ENCODE results near the gene CTSF. TPM values are rescaled to one million over a fixed set of nuclear protein-coding genes. Genes with fewer than 3 reads are reported as not detected.
A peak's percentile ranks its signal among the peaks of the same experiment; 100 is the strongest.
"Not testable (repeated sequence)": the region's sequence is repeated elsewhere in the genome, so short reads cannot be mapped to it uniquely, and the experiment has no call there.

Gene CTSF
- total RNA-seq, 1 experiment from 2014 or later = 11.8 TPM

- peaks cover 18% of the 10 kb centered on the region for H3K4me1 Mint-ChIP-seq (ENCODE audit: insufficient read depth, unreplicated experiment)
- H3K27me3 Mint-ChIP-seq (ENCODE audit: insufficient read depth, unreplicated experiment) = no peaks in the 10 kb centered on the region
- no peak for TF ChIP-seq CTCF (IDR thresholded peaks at IDR 0.05; ENCODE audit: unreplicated experiment)
- CTCF ChIA-PET = interaction anchor here (0.6 to 1.1 kb wide), 4 partner anchors 13 to 221 kb away, joined by 3 to 5 read pairs (median 3); no protein-coding TSS in a partner anchor
- POLR2A ChIA-PET = interaction anchor here (0.6 to 3.7 kb wide), 11 partner anchors 10 to 413 kb away, joined by 3 to 48 read pairs (median 4); partner anchors contain the start of genes ACTN3, RBM14, RBM4 and RBM4B
- H3K27ac Mint-ChIP-seq (ENCODE audit: low read depth, unreplicated experiment) = peak overlapping the region; percentile 90
- H3K36me3 Mint-ChIP-seq (ENCODE audit: insufficient read depth, unreplicated experiment) = peaks cover 23% of the 10 kb centered on the region
- H3K9me3 Mint-ChIP-seq (ENCODE audit: unreplicated experiment) = no peaks in the 10 kb centered on the region
- intact Hi-C loops (cut with micrococcal nuclease) = no loop called here
- H3K4me3 Mint-ChIP-seq (ENCODE audit: unreplicated experiment) = peak overlapping the region; percentile 48
- peak; percentile 97 for DNase-seq (ENCODE audit: unreplicated experiment)
- BruUV-seq (replicated peaks) = no TSS peak
Observed at GRCh38 chr11:66607126-66607834, 38.9 kb upstream of the CTSF start.

- H3K4me1 Mint-ChIP-seq (ENCODE audit: insufficient read depth, unreplicated experiment) = peaks cover 23% of the 10 kb centered on the region
- BruUV-seq (replicated peaks); H3K27me3 Mint-ChIP-seq (ENCODE audit: insufficient read depth, unreplicated experiment); H3K9me3 Mint-ChIP-seq (ENCODE audit: unreplicated experiment); DNase-seq (ENCODE audit: unreplicated experiment); intact Hi-C loops (cut with micrococcal nuclease); H3K4me3 Mint-ChIP-seq (ENCODE audit: unreplicated experiment); H3K27ac Mint-ChIP-seq (ENCODE audit: low read depth, unreplicated experiment): not testable (repeated sequence)
- H3K36me3 Mint-ChIP-seq (ENCODE audit: insufficient read depth, unreplicated experiment) = peaks cover 23% of the 10 kb centered on the region
- CTCF ChIA-PET = interaction anchor here (0.5 to 1.1 kb wide), 2 partner anchors 10 to 72 kb away, joined by 3 to 5 read pairs; partner anchors contain the start of gene RBM14
- POLR2A ChIA-PET = interaction anchor here (1.1 to 3.7 kb wide), 8 partner anchors 10 to 237 kb away, joined by 3 to 48 read pairs (median 4); partner anchors contain the start of genes RBM14, RBM4 and RCE1
Observed at GRCh38 chr11:66606608-66607007, 38.2 kb upstream of the CTSF start.

GRCh38 chr11:66604155-66604554 lies 35.7 kb upstream of the CTSF start:
- no peak for TF ChIP-seq CTCF (IDR thresholded peaks at IDR 0.05; ENCODE audit: unreplicated experiment)
- ChIA-PET CTCF (no interaction called here), POLR2A (interaction anchor here (3.2 kb wide), 1 partner anchor 13 kb away, joined by 23 read pairs; the partner anchor contains the start of gene RBM14)
- intact Hi-C loops (cut with micrococcal nuclease) = no loop called here
- Mint-ChIP-seq H3K27ac (ENCODE audit: low read depth, unreplicated experiment) (no peak overlapping the region), H3K4me3 (ENCODE audit: unreplicated experiment) (no peak overlapping the region), H3K9me3 (ENCODE audit: unreplicated experiment) (no peaks in the 10 kb centered on the region), H3K4me1 (ENCODE audit: insufficient read depth, unreplicated experiment) (peaks cover 23% of the 10 kb centered on the region), H3K27me3 (ENCODE audit: insufficient read depth, unreplicated experiment) (no peaks in the 10 kb centered on the region), H3K36me3 (ENCODE audit: insufficient read depth, unreplicated experiment) (peaks cover 29% of the 10 kb centered on the region)
- BruUV-seq (replicated peaks) = no TSS peak
- no peak for DNase-seq (ENCODE audit: unreplicated experiment)

- Mint-ChIP-seq H3K4me1 (ENCODE audit: insufficient read depth, unreplicated experiment) (peaks cover 23% of the 10 kb centered on the region), H3K4me3 (ENCODE audit: unreplicated experiment) (no peak overlapping the region), H3K27me3 (ENCODE audit: insufficient read depth, unreplicated experiment) (no peaks in the 10 kb centered on the region), H3K27ac (ENCODE audit: low read depth, unreplicated experiment) (no peak overlapping the region), H3K9me3 (ENCODE audit: unreplicated experiment) (no peaks in the 10 kb centered on the region), H3K36me3 (ENCODE audit: insufficient read depth, unreplicated experiment) (peaks cover 29% of the 10 kb centered on the region)
- ChIA-PET CTCF (interaction anchor here (0.5 kb wide), 1 partner anchor 135 kb away, joined by 3 read pairs; no protein-coding TSS in a partner anchor), POLR2A (interaction anchor here (0.8 to 3.2 kb wide), 5 partner anchors 11 to 35 kb away, joined by 3 to 23 read pairs (median 3); partner anchors contain the start of genes CCDC87, RBM14 and RBM4)
- TF ChIP-seq CTCF (IDR thresholded peaks at IDR 0.05; ENCODE audit: unreplicated experiment) = no peak
- DNase-seq (ENCODE audit: unreplicated experiment) = no peak
- intact Hi-C loops (cut with micrococcal nuclease) = no loop called here
- BruUV-seq (replicated peaks) = no TSS peak
Observed at GRCh38 chr11:66603072-66603471, 34.7 kb upstream of the CTSF start.

All from MCF 10A (cell line).